Trophoblast cell (in vitro differentiated cells and primary cell): ENCODE data around the gene MAPK1.
A peak's percentile ranks its signal among the peaks of the same experiment; 100 is the strongest.
"Not testable (repeated sequence)": the region's sequence is repeated elsewhere in the genome, so short reads cannot be mapped to it uniquely, and the experiment has no call there.

Experiments used
- DNase-seq, 2 donors: peaks; one replicate each; pipeline ENCODE4 v3.0.0-alpha.2; 2016
- H2AFZ ChIP-seq: 2 replicates; pipeline ENCODE4 v1.6.1; 2013; ENCODE audit warnings: low read length, moderate library complexity, mild to moderate bottlenecking; ENCODE audit not compliant: insufficient read depth, poor library complexity
- H2AK5ac ChIP-seq: 2 replicates; pipeline ENCODE4 v1.6.1; 2013; ENCODE audit warnings: mild to moderate bottlenecking, low read length
- H2BK120ac ChIP-seq: 2 replicates; pipeline ENCODE4 v1.6.1; 2013; ENCODE audit warnings: low read length, mild to moderate bottlenecking, moderate library complexity; ENCODE audit not compliant: insufficient read depth, poor library complexity
- H2BK12ac ChIP-seq: 2 replicates; pipeline ENCODE4 v1.6.1; 2013; ENCODE audit warnings: mild to moderate bottlenecking, low read length, moderate library complexity
- H2BK5ac ChIP-seq: 2 replicates; pipeline ENCODE4 v1.6.1; 2013; ENCODE audit warnings: low read length, low read depth, moderate library complexity, mild to moderate bottlenecking; ENCODE audit not compliant: poor library complexity
- H3K14ac ChIP-seq: 2 replicates; pipeline ENCODE4 v1.6.1; 2013; ENCODE audit warnings: mild to moderate bottlenecking, low read length
- H3K18ac ChIP-seq: 2 replicates; pipeline ENCODE4 v1.6.1; 2013; ENCODE audit warnings: mild to moderate bottlenecking, low read length
- H3K23ac ChIP-seq: 2 replicates; pipeline ENCODE4 v1.6.1; 2013; ENCODE audit warnings: low read length
- H3K27ac ChIP-seq: 2 replicates; pipeline ENCODE4 v1.5.1; 2013; ENCODE audit warnings: low read depth, mild to moderate bottlenecking, inconsistent platforms, low read length, moderate library complexity
- H3K27me3 ChIP-seq: 2 replicates; pipeline ENCODE4 v1.6.1; 2013; ENCODE audit warnings: inconsistent platforms, mild to moderate bottlenecking, low read length, moderate library complexity; ENCODE audit not compliant: insufficient read depth
- H3K36me3 ChIP-seq, 2 experiments: 1 replicate in 1 of 2; 2 replicates in 1 of 2; pipeline ENCODE4 v1.6.1; 2013; ENCODE audit warnings: low read length in 2 of 2, mild to moderate bottlenecking in 2 of 2, moderate library complexity in 1 of 2; ENCODE audit not compliant: insufficient read depth in 2 of 2, control insufficient read depth in 1 of 2
- H3K4ac ChIP-seq: 2 replicates; pipeline ENCODE4 v1.6.1; 2013; ENCODE audit warnings: low read depth, mild to moderate bottlenecking, low read length, moderate library complexity
- H3K4me1 ChIP-seq, 2 experiments: 1 replicate in 1 of 2; 2 replicates in 1 of 2; pipeline ENCODE4 v1.6.1; 2013; ENCODE audit warnings: low read length in 2 of 2, mild to moderate bottlenecking in 2 of 2, moderate library complexity in 1 of 2; ENCODE audit not compliant: insufficient read depth in 2 of 2, control insufficient read depth in 1 of 2
- H3K4me2 ChIP-seq: 2 replicates; pipeline ENCODE4 v1.6.1; 2013; ENCODE audit warnings: inconsistent platforms, mild to moderate bottlenecking, low read length, moderate library complexity
- H3K4me3 ChIP-seq: 2 replicates; pipeline ENCODE4 v1.5.1; 2013; ENCODE audit warnings: mild to moderate bottlenecking, low read depth, low read length, inconsistent platforms
- H3K79me1 ChIP-seq: one replicate; pipeline ENCODE4 v1.6.1; 2013; ENCODE audit warnings: low read length
- H3K79me2 ChIP-seq: 2 replicates; pipeline ENCODE4 v1.6.1; 2013; ENCODE audit warnings: low read length, mild to moderate bottlenecking; ENCODE audit not compliant: control insufficient read depth, insufficient read depth, poor library complexity
- H3K9ac ChIP-seq: 2 replicates; pipeline ENCODE4 v1.6.1; 2013; ENCODE audit warnings: mild to moderate bottlenecking, low read length
- H3K9me3 ChIP-seq: 2 replicates; pipeline ENCODE4 v1.6.1; 2013; ENCODE audit warnings: low read depth, mild to moderate bottlenecking, control low read depth, inconsistent platforms, low read length; ENCODE audit not compliant: insufficient read depth
- H4K12ac ChIP-seq: 2 replicates; pipeline ENCODE4 v1.6.1; 2013; ENCODE audit warnings: low read depth, mild to moderate bottlenecking, low read length, moderate library complexity
- H4K8ac ChIP-seq: 2 replicates; pipeline ENCODE4 v1.6.1; 2013; ENCODE audit warnings: low read depth, mild to moderate bottlenecking, low read length, moderate library complexity
- H4K91ac ChIP-seq: one replicate; pipeline ENCODE4 v1.6.1; 2013; ENCODE audit warnings: low read depth, mild to moderate bottlenecking, low read length, moderate library complexity
- WGBS: extraction: QIAGEN DNeasy Blood & Tissue Kit; methylation state at CpG from one replicate; pipeline ENCODE4 v1.1.7; 2013; ENCODE audit warnings: missing lambda C conversion rate; ENCODE audit not compliant: insufficient read length, insufficient coverage; ENCODE audit errors: extremely low coverage; 5-methylcytosine and 5-hydroxymethylcytosine counted together

MAPK1 gene

GRCh38 chr22:21850660-21851059 lies 16.8 kb downstream of the MAPK1 start:
- Histone ChIP-seq H3K27me3 (no peaks in the 10 kb centered on the region), H3K79me1 (no peaks in the 10 kb centered on the region), H2AFZ (no peak overlapping the region), H3K4me2 (no peak overlapping the region), H3K23ac (no peak overlapping the region), H2BK5ac (no peak overlapping the region), H3K4ac (no peak overlapping the region), H4K12ac (no peak overlapping the region), H2BK120ac (no peak overlapping the region), H3K27ac (no peak overlapping the region), H3K9me3 (peaks cover 3% of the 10 kb centered on the region), H3K9ac (no peak overlapping the region), H3K36me3 (no peaks in the 10 kb centered on the region), H2BK12ac (no peak overlapping the region), H2AK5ac (no peak overlapping the region), H3K18ac (no peak overlapping the region), H3K4me1 (no peaks in the 10 kb centered on the region), H4K91ac (no peak overlapping the region), H4K8ac (no peak overlapping the region), H3K79me2 (peaks cover 7% of the 10 kb centered on the region), H3K4me3 (no peak overlapping the region), H3K14ac (no peak overlapping the region)
- DNase-seq: no peak

GRCh38 chr22:21849489-21849888 lies 18.0 kb downstream of the MAPK1 start:
- no peak overlapping the region for H3K18ac ChIP-seq
- no peak for DNase-seq
- H2BK120ac ChIP-seq: no peak overlapping the region
- no peak overlapping the region for H3K23ac ChIP-seq
- H2BK5ac ChIP-seq: no peak overlapping the region
- no peaks in the 10 kb centered on the region for H3K79me1 ChIP-seq
- no peak overlapping the region for H3K14ac ChIP-seq
- H3K9ac ChIP-seq: no peak overlapping the region
- no peak overlapping the region for H2AFZ ChIP-seq
- H3K79me2 ChIP-seq: peaks cover 6% of the 10 kb centered on the region
- peaks cover 3% of the 10 kb centered on the region for H3K9me3 ChIP-seq
- no peaks in the 10 kb centered on the region for H3K36me3 ChIP-seq
- peak overlapping the region; percentile 73 for H3K4ac ChIP-seq
- H4K12ac ChIP-seq: no peak overlapping the region
- H3K4me2 ChIP-seq: no peak overlapping the region
- no peaks in the 10 kb centered on the region for H3K4me1 ChIP-seq
- no peaks in the 10 kb centered on the region for H3K27me3 ChIP-seq
- WGBS: no CpG with 5 or more reads among the region's 1 CpG
- H4K91ac ChIP-seq: no peak overlapping the region
- H2AK5ac ChIP-seq: no peak overlapping the region
- H3K4me3 ChIP-seq: no peak overlapping the region
- no peak overlapping the region for H2BK12ac ChIP-seq
- no peak overlapping the region for H3K27ac ChIP-seq
- H4K8ac ChIP-seq: no peak overlapping the region

GRCh38 chr22:21848057-21848456 lies 19.4 kb downstream of the MAPK1 start:
- H2BK12ac ChIP-seq, H4K8ac ChIP-seq, H3K4me3 ChIP-seq, H3K79me1 ChIP-seq, H3K4me1 ChIP-seq, H2AFZ ChIP-seq, H2AK5ac ChIP-seq, H3K27ac ChIP-seq, H3K9ac ChIP-seq, H2BK120ac ChIP-seq, H4K91ac ChIP-seq, H3K14ac ChIP-seq, DNase-seq, H3K79me2 ChIP-seq, H3K27me3 ChIP-seq, H3K36me3 ChIP-seq, H3K9me3 ChIP-seq, H4K12ac ChIP-seq, H3K18ac ChIP-seq, H3K23ac ChIP-seq, H3K4me2 ChIP-seq, H2BK5ac ChIP-seq: not testable (repeated sequence)
- no CpG with 5 or more reads among the region's 5 CpGs for WGBS
- H3K4ac ChIP-seq: peak overlapping the region; percentile 64

- no peak overlapping the region for H3K27ac ChIP-seq
- no peak overlapping the region for H2BK120ac ChIP-seq
- H3K9ac ChIP-seq: no peak overlapping the region
- H4K91ac ChIP-seq: no peak overlapping the region
- no peak overlapping the region for H3K23ac ChIP-seq
- no peak overlapping the region for H3K14ac ChIP-seq
- H3K27me3 ChIP-seq: no peaks in the 10 kb centered on the region
- no peaks in the 10 kb centered on the region for H3K79me1 ChIP-seq
- no peak overlapping the region for H2AFZ ChIP-seq
- no CpG with 5 or more reads among the region's 1 CpG for WGBS
- no peaks in the 10 kb centered on the region for H3K36me3 ChIP-seq
- H2AK5ac ChIP-seq: no peak overlapping the region
- peaks cover 6% of the 10 kb centered on the region for H3K79me2 ChIP-seq
- no peak for DNase-seq
- no peak overlapping the region for H3K4me2 ChIP-seq
- H3K18ac ChIP-seq: no peak overlapping the region
- H3K4ac ChIP-seq: no peak overlapping the region
- H4K12ac ChIP-seq: no peak overlapping the region
- H3K4me3 ChIP-seq: no peak overlapping the region
- H3K9me3 ChIP-seq: peaks cover 3% of the 10 kb centered on the region
- H3K4me1 ChIP-seq: no peaks in the 10 kb centered on the region
- H2BK12ac ChIP-seq: no peak overlapping the region
- H2BK5ac ChIP-seq: no peak overlapping the region
- no peak overlapping the region for H4K8ac ChIP-seq
These were observed 21.6 kb downstream of the MAPK1 start for GRCh38 chr22:21845558-21846453.
